Measurements from ENCODE around the gene ASPRV1. TPM values are rescaled to one million over a fixed set of nuclear protein-coding genes. Genes with fewer than 3 reads are reported as not detected.
A peak's percentile ranks its signal among the peaks of the same experiment; 100 is the strongest.

ASPRV1 gene
- total RNA-seq, 1 experiment from 2014 or later = 0.48 TPM

DNA sequence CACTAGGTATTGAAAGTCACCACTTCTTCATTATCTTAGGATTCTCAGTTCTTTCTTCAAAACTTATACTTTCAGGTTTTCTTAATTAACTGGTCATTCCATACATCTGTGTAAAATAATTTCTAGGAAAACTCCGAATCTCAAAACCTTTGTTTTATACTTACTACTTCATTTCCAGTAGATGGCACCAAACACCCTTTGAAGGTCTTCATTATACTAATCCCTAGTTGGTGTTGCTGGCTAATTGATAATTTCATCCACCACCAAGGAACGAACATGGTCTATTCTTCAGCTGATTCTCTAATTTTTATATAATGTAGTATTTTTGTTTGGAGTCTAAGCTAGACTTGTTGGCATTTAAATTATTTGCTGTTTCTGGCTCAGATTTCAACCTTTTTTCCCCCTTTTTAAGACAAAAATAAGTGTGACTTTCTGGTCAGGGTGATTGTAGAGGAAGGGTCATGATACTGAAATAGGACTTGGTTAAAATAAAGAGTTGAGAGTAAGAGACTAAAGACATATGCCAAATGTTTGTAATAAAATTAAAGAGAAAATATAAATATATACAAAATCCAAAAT is 49.4 kb downstream of the ASPRV1 start:
- DNase-seq = peak in 1 of 2 experiments; percentile 53
- Histone ChIP-seq H3K4me3 (no peak overlapping the region), H3F3A (ENCODE audit: insufficient read depth, low read depth) (peaks cover 49% of the 10 kb centered on the region), H3K9me2 (ENCODE audit: insufficient read depth) (no peaks in the 10 kb centered on the region), H2AFZ (no peak overlapping the region), H3K27ac (no peak overlapping the region), H4K20me1 (ENCODE audit: insufficient read depth) (no peaks in the 10 kb centered on the region), H3K4me2 (no peak overlapping the region), H3K36me3 (ENCODE audit: low read depth) (peaks cover 7% of the 10 kb centered on the region), H3K79me2 (ENCODE audit: low read depth) (peaks cover 34% of the 10 kb centered on the region), H3K9me3 (ENCODE audit: insufficient read depth, low read depth) (no peaks in the 10 kb centered on the region), H3K27me3 (ENCODE audit: insufficient read depth, low read depth) (no peaks in the 10 kb centered on the region), H3K4me1 (replicated peaks; ENCODE audit: insufficient read depth) (peaks cover 26% of the 10 kb centered on the region)
- intact Hi-C loops (cut with micrococcal nuclease; ENCODE audit: unreplicated experiment) = loop anchor here (2.0 to 5.0 kb wide), 3 partner anchors 85 to 735 kb away; partner anchors contain the start of gene FAM136A
- POLR2A ChIA-PET (ENCODE audit: unreplicated experiment) = interaction anchor here (0.6 kb wide), 2 partner anchors 346 to 392 kb away, joined by 3 to 12 read pairs; no protein-coding TSS in a partner anchor
- no TSS peak for BruUV-seq (replicated peaks)
- TF ChIP-seq EZH2 (IDR thresholded peaks at IDR 0.05; ENCODE audit: low read depth) = no peak
- TF ChIP-seq, protein P1, sequence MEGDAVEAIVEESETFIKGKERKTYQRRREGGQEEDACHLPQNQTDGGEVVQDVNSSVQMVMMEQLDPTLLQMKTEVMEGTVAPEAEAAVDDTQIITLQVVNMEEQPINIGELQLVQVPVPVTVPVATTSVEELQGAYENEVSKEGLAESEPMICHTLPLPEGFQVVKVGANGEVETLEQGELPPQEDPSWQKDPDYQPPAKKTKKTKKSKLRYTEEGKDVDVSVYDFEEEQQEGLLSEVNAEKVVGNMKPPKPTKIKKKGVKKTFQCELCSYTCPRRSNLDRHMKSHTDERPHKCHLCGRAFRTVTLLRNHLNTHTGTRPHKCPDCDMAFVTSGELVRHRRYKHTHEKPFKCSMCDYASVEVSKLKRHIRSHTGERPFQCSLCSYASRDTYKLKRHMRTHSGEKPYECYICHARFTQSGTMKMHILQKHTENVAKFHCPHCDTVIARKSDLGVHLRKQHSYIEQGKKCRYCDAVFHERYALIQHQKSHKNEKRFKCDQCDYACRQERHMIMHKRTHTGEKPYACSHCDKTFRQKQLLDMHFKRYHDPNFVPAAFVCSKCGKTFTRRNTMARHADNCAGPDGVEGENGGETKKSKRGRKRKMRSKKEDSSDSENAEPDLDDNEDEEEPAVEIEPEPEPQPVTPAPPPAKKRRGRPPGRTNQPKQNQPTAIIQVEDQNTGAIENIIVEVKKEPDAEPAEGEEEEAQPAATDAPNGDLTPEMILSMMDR (conservative IDR thresholded peaks at IDR 0.05) = peak; percentile 83
- CTCF ChIA-PET = no interaction called here

Other genes with a start within 250 kb of the ASPRV1 start
- gene ANXA4, start 219.5 kb downstream of the ASPRV1 start, total RNA-seq (2021) = 82.9 and 109 TPM in 2 replicates
- gene GMCL1, start 132.0 kb downstream of the ASPRV1 start, total RNA-seq (2021) = 15.1 and 17.4 TPM in 2 replicates
- 29.9 and 38.1 TPM in 2 replicates for gene SNRNP27, start 67.7 kb downstream of the ASPRV1 start, total RNA-seq (2021)
- gene MXD1, start 46.5 kb downstream of the ASPRV1 start, total RNA-seq (2021) = 8.5 and 8.8 TPM in 2 replicates
- gene PCBP1, start 125.8 kb upstream of the ASPRV1 start, total RNA-seq (2021) = 148 and 227 TPM in 2 replicates
- gene C2orf42, start 229.4 kb upstream of the ASPRV1 start, total RNA-seq (2021) = 12.7 and 14.3 TPM in 2 replicates